HG02623 (cell line): ENCODE data around the gene ADARB1.

ENCODE experiments used
- ATAC-seq: cut with Tn5 transposase; IDR thresholded peaks from one replicate; pipeline ENCODE4 v1.9.1; 2021; ENCODE audit warnings: moderate library complexity; ENCODE audit not compliant: unreplicated experiment

ADARB1 gene

DNA sequence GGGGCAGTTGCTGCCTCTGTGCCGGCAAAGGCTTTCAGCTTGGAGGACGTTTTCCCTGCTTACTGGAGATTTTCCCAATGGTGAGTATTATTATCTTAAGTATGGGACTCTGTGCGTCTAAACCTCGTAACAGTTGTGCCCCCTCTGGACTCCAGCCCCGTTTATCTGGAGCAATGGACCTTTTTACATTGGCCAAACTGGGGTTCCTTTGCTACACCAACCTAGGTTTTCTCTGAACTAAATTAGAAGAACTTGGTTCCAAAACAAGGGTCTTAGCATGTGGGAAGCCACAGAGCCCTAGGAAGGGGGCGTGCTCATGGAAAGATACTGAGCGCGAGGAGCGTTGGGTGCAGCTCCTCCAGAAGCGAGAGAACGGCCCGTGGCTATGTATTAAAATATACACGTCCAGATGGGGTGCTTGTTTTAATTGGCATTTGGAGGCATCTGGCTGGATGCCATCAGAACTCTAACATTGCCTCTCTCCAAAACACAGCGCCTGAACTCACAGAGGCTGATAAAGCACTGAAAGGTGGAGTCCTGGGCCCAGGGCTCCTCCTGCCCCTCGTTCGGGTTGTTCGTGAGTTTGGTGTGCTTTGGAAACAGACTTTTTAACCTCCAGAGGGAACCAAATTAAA, 184.9 kb downstream of the ADARB1 start:
- no peak for ATAC-seq

DNA sequence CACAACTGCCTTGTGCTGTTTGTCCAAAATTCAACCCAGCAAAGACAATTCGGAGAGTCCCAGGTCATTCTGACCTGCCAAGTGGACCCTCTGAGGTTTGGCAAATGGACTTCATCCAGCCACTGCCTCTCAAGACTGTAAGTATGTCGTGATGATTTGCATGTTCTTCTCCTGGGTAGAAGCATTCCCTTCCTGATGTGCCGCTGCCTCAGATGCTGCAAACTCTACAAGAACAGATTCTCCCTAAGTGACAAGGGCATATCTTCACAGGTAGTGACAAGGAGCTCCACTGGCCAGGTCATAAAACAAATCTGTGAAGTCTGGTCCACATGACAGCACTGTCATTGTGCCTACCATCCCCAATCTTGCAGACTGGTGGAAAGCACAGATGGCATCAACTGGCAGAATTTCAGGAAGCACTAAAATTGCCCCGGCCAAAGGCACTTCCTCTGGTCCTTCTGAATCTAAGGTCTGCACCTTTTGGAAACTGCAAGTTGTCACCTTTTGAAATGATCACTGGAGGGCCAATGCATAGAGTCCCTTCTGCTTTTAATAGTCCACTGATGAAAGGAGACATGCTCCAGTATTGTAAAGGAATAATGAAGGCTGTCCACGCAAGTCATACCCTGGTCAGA, 185.9 kb downstream of the ADARB1 start:
- no peak for ATAC-seq

GRCh38 chr21:45261093-45261492, 186.7 kb downstream of the ADARB1 start:
- no peak for ATAC-seq

DNA sequence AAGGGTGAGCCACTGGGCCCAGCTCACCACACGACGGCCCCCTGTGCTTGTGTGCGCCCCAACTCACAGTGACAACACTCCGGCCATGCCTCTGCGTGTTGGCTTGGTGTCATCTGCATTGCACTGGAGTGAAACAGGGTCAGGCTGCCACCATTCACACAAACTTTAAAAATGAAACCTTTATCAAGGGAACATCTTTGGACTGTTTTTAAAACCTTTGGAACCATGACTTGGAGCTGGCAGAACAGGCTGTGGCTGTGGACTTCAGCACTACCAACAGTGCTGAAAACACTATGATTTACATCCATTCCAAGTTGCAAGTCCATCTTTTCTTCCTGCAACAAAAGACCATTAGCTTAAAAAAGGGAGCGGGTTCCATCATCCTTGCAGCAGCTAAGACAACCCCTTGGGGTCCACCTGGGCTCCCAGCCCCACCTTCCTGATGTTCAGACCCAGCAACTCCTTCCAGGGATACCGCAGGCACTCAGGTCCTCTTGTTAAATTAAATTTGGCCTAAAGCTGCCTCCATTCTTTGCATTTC, 187.7 kb downstream of the ADARB1 start:
- no peak for ATAC-seq

DNA sequence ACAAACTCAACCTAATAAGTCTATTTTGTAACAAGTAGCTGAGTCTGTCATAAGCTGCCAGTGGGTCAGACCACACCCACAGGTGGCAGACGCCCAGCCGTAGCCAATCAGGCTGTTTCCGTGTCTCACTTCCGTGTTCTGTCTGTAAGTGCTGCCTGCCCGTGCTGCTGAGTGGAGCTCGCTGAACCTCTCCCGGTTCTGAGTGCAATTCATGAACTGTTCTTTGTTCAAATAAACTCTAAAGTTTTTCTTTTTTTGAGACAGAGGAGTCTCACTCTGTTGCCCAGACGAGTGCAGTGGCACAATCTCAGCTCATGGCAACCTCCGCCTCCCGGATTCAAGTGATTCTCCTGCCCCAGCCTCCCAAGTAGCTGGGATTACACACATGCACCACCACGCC, 188.2 kb downstream of the ADARB1 start:
- no peak for ATAC-seq

DNA sequence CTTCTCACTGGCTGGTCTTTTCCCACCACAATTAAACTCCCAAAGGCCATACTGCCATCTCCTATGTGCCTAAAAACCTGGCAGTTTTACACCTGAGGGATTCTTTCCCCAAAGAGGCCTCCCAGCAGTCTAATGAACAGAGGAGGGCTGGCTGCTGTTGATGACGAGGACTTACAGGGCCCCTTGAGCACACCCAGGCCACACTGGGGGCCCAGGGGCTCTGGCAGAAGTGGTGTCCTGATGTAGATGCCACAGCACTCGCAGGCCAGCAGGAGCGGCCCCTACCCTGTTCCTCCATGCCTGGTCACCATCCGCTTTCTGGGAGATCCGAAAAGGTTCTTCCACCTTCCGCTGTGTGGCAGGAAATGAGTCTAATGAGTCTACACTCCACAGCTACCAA, 189.2 kb downstream of the ADARB1 start:
- no peak for ATAC-seq

DNA sequence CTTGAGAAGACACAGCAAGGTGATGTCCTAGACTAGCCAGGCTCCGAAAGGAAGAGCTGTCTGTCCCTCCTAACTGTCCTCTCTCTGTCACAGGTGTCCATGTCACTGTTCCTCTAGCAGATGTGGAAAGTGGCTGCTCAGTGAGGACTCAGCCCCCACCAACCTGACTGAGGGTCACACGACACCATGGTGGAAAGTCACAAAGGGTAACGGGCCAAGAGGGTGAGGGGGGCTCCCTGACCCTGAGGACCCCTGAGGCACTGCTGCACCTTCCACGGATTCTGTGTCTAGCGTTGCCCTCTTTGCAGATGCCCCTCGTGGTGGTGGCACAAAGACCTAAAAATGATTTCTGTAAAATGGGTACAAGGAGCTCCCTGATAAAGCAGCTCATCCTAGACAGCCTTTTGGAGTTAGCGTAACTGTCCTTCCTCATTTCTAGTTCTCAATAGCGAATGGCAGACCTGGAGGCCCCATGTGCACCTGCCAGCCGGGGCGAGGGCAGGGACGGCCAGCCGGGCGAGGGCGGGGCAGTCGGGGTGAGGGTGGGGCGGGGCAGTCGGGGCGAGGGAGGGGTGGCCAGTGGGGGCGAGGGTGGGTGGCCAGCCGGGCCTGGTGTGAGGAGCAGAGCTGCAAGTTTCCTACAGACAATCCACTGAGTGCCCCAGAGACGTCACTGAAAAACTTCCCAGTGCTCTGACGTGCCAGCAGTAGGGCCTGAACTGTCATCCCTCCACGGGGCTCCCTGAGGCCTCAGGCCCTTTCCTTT, 189.9 kb downstream of the ADARB1 start:
- ATAC-seq = no peak

DNA sequence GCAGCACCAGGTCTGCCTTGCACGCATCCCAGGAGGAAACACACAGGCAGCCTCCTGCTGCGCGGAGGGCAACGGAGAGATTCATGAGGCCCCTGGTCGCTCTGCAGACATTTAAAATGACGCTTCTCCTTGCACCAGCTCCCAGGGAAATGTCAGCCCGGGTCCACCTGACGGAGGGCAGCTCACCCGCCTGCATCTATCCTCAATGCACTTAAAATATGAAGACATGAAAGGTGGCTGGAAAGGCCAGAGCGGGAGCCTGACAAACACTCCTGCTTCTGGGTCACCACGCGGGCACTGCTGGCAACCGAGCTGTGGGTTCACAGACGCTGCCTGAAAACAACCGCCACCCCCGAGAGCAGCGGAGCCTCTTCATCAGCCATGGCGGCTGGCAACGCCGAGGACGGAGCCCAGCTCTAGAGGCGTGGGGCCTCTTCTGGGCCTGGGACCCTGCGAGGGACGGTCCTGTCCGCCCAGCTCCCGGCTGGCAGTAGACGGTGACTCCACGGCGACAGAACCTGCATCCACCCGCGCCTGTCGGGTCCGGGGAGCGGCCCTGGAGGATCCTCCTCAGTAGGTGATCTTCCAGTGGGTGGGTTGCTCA, 190.6 kb downstream of the ADARB1 start:
- ATAC-seq = no peak

- ATAC-seq = no peak
Observed at GRCh38 chr21:45265721-45266517, 191.5 kb downstream of the ADARB1 start.

GRCh38 chr21:45266518-45267389, 192.4 kb downstream of the ADARB1 start:
- ATAC-seq = no peak

DNA sequence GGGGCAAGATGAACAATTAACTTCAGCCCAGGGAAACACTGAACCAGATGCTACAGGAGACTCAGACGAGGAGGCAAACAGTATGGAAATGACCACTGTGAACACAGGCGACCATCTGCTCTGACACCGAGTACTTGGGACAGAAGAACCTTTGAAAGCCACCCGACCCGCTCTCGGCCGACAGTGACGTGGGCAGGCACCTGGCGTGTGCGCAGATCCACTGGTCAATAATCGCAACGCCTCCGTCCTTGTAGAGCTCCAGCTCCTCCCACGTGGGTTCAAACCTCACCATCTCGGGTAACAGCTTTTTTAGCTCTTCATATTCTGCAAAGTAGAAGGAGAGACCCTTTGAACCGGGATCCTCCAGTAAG, 193.0 kb downstream of the ADARB1 start:
- ATAC-seq = no peak

DNA sequence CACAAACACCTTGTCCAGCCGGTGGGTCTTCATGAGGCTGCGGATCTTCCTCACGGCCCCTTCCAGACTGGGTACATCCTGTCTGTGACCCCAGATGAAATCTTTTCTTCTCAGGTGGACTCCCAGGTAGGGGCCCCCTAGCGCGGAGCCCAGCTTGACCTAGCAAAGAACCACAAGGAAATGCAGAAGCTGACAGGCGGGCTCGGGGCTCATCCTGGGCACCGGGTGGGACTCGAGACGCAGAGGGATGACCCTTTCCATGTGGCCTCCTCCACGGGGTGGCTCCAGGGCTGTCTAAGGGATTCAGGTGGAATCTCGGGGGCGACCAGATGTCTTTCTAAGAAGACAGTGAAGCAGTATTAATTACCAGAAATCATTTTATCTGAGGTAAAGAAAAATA, 195.5 kb downstream of the ADARB1 start:
- ATAC-seq = no peak

GRCh38 chr21:45270306-45270821, 196.0 kb downstream of the ADARB1 start:
- ATAC-seq = no peak
